Neural cell (in vitro differentiated cells): ENCODE measurements around the gene NLGN4Y.

ENCODE experiments used
- CTCF ChIP-seq: fragments of 450-650 bp; IDR thresholded peaks from 2 replicates; pipeline ENCODE4 v1.5.1; 2014; ENCODE audit warnings: antibody characterized with exemption, mild to moderate bottlenecking, moderate library complexity; ENCODE audit not compliant: poor library complexity, severe bottlenecking
- EP300 ChIP-seq: fragments of 450-650 bp; conservative IDR thresholded peaks from 2 replicates; pipeline ENCODE4 v1.6.1; 2014; ENCODE audit warnings: antibody characterized with exemption, mild to moderate bottlenecking, moderate library complexity; ENCODE audit not compliant: poor library complexity, severe bottlenecking
- EZH2 ChIP-seq: fragments of 200-600, 300-800 bp; shearing (Covaris generic), sonication (generic); IDR thresholded peaks from 2 replicates; pipeline ENCODE4 v1.6.1; 2014; ENCODE audit warnings: antibody characterized with exemption, low read length, borderline replicate concordance, mild to moderate bottlenecking; ENCODE audit not compliant: insufficient read depth, poor library complexity, severe bottlenecking
- MXI1 ChIP-seq: fragments of 450-650 bp; conservative IDR thresholded peaks from 2 replicates; pipeline ENCODE4 v1.6.1; 2014; ENCODE audit warnings: antibody characterized with exemption, mild to moderate bottlenecking; ENCODE audit not compliant: poor library complexity, severe bottlenecking
- POLR2AphosphoS5 ChIP-seq: IDR thresholded peaks from 2 replicates; pipeline ENCODE4 v1.6.1; 2012
- RAD21 ChIP-seq: fragments of 450-650 bp; conservative IDR thresholded peaks from 2 replicates; pipeline ENCODE4 v1.6.1; 2014; ENCODE audit warnings: antibody characterized with exemption, mild to moderate bottlenecking, moderate library complexity
- REST ChIP-seq: IDR thresholded peaks from 2 replicates; pipeline ENCODE4 v1.6.1; 2012; ENCODE audit warnings: borderline replicate concordance
- SMC3 ChIP-seq: fragments of 450-650 bp; conservative IDR thresholded peaks from 2 replicates; pipeline ENCODE4 v1.6.1; 2014; ENCODE audit warnings: antibody characterized with exemption, mild to moderate bottlenecking, moderate library complexity; ENCODE audit not compliant: poor library complexity
- TAF1 ChIP-seq: IDR thresholded peaks from 2 replicates; pipeline ENCODE4 v1.6.1; 2012; ENCODE audit warnings: low read depth

DNA sequence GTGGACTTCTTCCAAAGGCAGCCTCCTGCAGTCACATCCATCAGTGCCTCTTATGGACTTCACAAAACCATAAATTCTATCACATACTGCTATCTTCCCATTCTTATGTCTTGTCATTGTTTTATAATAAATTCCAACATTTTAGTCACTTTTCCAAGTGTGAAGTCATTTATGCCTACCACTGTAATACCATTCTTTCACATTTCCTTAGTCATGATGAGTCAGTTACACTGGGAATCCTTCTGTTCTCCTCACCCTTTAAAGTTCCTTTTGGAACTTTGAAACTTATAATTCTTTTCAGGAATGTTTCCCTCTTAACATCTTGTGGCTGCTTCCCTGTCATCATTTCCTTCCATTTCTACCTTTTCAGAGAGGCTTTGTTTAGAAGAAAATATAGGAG is 279.7 kb downstream of the NLGN4Y start:
- no peak for TF ChIP-seq CTCF
- no peak for TF ChIP-seq MXI1
- TF ChIP-seq POLR2AphosphoS5, result no peak
- no peak for TF ChIP-seq EP300
- no peak for TF ChIP-seq RAD21
- TF ChIP-seq EZH2, result no peak
- TF ChIP-seq SMC3, result no peak
- no peak for TF ChIP-seq REST
- TF ChIP-seq TAF1, result no peak
